ENCODE measurements around the gene ZC3H12A. TPM values are rescaled to one million over a fixed set of nuclear protein-coding genes. Genes with fewer than 3 reads are reported as not detected.

ZC3H12A gene
- total and polyA plus RNA-seq, 2 of the 8 experiments (the other 6 are each of a cell fraction or from before 2014, with no cell fraction given): 7.4 to 10.0 TPM

DNA sequence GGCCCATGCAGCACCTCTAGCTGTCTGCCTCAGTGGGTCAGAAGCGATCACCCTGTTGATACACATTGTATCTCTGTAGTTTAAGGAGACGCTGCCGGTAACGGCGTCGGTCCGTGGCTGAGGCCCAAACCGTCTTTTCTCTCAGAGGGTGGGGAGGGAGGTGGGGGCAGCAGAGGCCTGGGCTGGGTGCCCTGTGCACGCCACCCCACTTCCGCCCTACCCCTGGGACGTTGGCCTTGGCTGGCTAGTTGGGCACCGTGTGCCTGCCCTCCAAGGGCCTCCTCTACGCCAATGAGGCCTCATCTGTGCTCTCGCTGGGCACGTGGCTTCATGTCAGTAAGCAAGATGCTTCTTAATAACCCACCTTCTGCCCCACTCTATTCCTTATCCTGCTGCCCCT is 9.4 kb downstream of the ZC3H12A start (continued):
- TF ChIP-seq, protein P1, sequence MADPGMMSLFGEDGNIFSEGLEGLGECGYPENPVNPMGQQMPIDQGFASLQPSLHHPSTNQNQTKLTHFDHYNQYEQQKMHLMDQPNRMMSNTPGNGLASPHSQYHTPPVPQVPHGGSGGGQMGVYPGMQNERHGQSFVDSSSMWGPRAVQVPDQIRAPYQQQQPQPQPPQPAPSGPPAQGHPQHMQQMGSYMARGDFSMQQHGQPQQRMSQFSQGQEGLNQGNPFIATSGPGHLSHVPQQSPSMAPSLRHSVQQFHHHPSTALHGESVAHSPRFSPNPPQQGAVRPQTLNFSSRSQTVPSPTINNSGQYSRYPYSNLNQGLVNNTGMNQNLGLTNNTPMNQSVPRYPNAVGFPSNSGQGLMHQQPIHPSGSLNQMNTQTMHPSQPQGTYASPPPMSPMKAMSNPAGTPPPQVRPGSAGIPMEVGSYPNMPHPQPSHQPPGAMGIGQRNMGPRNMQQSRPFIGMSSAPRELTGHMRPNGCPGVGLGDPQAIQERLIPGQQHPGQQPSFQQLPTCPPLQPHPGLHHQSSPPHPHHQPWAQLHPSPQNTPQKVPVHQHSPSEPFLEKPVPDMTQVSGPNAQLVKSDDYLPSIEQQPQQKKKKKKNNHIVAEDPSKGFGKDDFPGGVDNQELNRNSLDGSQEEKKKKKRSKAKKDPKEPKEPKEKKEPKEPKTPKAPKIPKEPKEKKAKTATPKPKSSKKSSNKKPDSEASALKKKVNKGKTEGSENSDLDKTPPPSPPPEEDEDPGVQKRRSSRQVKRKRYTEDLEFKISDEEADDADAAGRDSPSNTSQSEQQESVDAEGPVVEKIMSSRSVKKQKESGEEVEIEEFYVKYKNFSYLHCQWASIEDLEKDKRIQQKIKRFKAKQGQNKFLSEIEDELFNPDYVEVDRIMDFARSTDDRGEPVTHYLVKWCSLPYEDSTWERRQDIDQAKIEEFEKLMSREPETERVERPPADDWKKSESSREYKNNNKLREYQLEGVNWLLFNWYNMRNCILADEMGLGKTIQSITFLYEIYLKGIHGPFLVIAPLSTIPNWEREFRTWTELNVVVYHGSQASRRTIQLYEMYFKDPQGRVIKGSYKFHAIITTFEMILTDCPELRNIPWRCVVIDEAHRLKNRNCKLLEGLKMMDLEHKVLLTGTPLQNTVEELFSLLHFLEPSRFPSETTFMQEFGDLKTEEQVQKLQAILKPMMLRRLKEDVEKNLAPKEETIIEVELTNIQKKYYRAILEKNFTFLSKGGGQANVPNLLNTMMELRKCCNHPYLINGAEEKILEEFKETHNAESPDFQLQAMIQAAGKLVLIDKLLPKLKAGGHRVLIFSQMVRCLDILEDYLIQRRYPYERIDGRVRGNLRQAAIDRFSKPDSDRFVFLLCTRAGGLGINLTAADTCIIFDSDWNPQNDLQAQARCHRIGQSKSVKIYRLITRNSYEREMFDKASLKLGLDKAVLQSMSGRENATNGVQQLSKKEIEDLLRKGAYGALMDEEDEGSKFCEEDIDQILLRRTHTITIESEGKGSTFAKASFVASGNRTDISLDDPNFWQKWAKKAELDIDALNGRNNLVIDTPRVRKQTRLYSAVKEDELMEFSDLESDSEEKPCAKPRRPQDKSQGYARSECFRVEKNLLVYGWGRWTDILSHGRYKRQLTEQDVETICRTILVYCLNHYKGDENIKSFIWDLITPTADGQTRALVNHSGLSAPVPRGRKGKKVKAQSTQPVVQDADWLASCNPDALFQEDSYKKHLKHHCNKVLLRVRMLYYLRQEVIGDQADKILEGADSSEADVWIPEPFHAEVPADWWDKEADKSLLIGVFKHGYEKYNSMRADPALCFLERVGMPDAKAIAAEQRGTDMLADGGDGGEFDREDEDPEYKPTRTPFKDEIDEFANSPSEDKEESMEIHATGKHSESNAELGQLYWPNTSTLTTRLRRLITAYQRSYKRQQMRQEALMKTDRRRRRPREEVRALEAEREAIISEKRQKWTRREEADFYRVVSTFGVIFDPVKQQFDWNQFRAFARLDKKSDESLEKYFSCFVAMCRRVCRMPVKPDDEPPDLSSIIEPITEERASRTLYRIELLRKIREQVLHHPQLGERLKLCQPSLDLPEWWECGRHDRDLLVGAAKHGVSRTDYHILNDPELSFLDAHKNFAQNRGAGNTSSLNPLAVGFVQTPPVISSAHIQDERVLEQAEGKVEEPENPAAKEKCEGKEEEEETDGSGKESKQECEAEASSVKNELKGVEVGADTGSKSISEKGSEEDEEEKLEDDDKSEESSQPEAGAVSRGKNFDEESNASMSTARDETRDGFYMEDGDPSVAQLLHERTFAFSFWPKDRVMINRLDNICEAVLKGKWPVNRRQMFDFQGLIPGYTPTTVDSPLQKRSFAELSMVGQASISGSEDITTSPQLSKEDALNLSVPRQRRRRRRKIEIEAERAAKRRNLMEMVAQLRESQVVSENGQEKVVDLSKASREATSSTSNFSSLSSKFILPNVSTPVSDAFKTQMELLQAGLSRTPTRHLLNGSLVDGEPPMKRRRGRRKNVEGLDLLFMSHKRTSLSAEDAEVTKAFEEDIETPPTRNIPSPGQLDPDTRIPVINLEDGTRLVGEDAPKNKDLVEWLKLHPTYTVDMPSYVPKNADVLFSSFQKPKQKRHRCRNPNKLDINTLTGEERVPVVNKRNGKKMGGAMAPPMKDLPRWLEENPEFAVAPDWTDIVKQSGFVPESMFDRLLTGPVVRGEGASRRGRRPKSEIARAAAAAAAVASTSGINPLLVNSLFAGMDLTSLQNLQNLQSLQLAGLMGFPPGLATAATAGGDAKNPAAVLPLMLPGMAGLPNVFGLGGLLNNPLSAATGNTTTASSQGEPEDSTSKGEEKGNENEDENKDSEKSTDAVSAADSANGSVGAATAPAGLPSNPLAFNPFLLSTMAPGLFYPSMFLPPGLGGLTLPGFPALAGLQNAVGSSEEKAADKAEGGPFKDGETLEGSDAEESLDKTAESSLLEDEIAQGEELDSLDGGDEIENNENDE (IDR thresholded peaks at IDR 0.05; ENCODE audit: insufficient replicate concordance, low read length): no peak
- TF ChIP-seq CBX5 (IDR thresholded peaks at IDR 0.05; ENCODE audit: low read depth, low read length) (no peak), EZH2 (IDR thresholded peaks at IDR 0.05; ENCODE audit: low read depth, low read length, severe bottlenecking) (no peak), EP300 (IDR thresholded peaks at IDR 0.05; ENCODE audit: borderline replicate concordance in 1 of 2, low read depth in 2 of 2, low read length in 2 of 2) (no peak), ASH2L (IDR thresholded peaks at IDR 0.05; ENCODE audit: low read length) (no peak), JUND (IDR thresholded peaks at IDR 0.05; ENCODE audit: low read length) (no peak), PHF8 (conservative IDR thresholded peaks at IDR 0.05; ENCODE audit: low read depth, low read length) (no peak), YY1 (IDR thresholded peaks at IDR 0.05; ENCODE audit: low read depth, low read length) (no peak), USF2 (IDR thresholded peaks at IDR 0.05; ENCODE audit: low read length) (no peak)
- TF ChIP-seq, protein P2, sequence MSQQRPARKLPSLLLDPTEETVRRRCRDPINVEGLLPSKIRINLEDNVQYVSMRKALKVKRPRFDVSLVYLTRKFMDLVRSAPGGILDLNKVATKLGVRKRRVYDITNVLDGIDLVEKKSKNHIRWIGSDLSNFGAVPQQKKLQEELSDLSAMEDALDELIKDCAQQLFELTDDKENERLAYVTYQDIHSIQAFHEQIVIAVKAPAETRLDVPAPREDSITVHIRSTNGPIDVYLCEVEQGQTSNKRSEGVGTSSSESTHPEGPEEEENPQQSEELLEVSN (IDR thresholded peaks at IDR 0.05): no peak

Measured in H1 (cell line).